Activated T-helper 17 cell treated with anti-CD3 and anti-CD28 coated beads, Interleukin-2, amount 50 U/mL, for 72 hours (primary cell): ENCODE data around the gene DYRK3. TPM values are rescaled to one million over a fixed set of nuclear protein-coding genes. Genes with fewer than 3 reads are reported as not detected.
"Not testable (repeated sequence)": the region's sequence is repeated elsewhere in the genome, so short reads cannot be mapped to it uniquely, and the experiment has no call there.

Experiments
- ATAC-seq: fragments of 150-1000 bp; cut with Tn5 transposase; replicated peaks from 2 replicates; pipeline ENCODE4 v1.10.0; 2021; ENCODE audit warnings: mild to moderate bottlenecking, moderate library complexity
- H3K27ac Mint-ChIP-seq: one replicate; pipeline ENCODE4 v1.8.0; 2022; ENCODE audit warnings: mixed read lengths
- H3K27me3 Mint-ChIP-seq: one replicate; pipeline ENCODE4 v1.8.0; 2022; ENCODE audit warnings: mixed read lengths
- H3K36me3 Mint-ChIP-seq: one replicate; pipeline ENCODE4 v1.8.0; 2022; ENCODE audit warnings: low read depth, mild to moderate bottlenecking, mixed read lengths
- H3K4me1 Mint-ChIP-seq: one replicate; pipeline ENCODE4 v1.8.0; 2022; ENCODE audit warnings: mixed read lengths
- H3K4me3 Mint-ChIP-seq: one replicate; pipeline ENCODE4 v1.8.0; 2022; ENCODE audit warnings: mild to moderate bottlenecking, mixed read lengths
- H3K9me3 Mint-ChIP-seq: one replicate; pipeline ENCODE4 v1.8.0; 2022; ENCODE audit warnings: mixed read lengths
- total RNA-seq, 2 donors: library from RNA; stranded (reverse); gene quantifications; one replicate each; pipeline ENCODE4 v1.2.3, GENCODE V29; 2022

The DYRK3 gene
- total RNA-seq, 2 donors from 2014 or later, result 9.3 to 12.3 TPM

DNA sequence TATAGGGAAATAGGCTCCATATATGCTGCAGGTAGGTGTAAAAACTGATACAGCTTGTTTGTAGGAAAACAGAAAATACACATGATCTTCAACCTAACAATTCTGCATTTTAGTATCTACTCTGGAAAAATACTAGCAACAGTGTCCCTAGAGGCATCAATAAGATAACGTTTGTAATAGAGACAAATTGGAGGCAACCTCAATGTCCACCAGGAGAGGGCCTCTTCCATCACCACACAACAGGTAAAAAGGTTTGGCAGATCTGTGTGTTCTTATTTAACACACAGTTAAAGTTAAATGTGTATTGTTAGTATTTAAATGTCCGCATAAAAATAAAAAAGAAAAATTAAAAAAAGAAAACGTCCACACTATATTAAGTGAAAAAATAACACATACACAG lies 28.5 kb upstream of the DYRK3 start:
- Mint-ChIP-seq H3K27ac (peak overlapping the region; percentile 64), H3K4me3 (no peak overlapping the region), H3K9me3 (no peaks in the 10 kb centered on the region), H3K4me1 (peaks cover 35% of the 10 kb centered on the region), H3K36me3 (peaks cover 100% of the 10 kb centered on the region), H3K27me3 (no peaks in the 10 kb centered on the region)
- no peak for ATAC-seq

DNA sequence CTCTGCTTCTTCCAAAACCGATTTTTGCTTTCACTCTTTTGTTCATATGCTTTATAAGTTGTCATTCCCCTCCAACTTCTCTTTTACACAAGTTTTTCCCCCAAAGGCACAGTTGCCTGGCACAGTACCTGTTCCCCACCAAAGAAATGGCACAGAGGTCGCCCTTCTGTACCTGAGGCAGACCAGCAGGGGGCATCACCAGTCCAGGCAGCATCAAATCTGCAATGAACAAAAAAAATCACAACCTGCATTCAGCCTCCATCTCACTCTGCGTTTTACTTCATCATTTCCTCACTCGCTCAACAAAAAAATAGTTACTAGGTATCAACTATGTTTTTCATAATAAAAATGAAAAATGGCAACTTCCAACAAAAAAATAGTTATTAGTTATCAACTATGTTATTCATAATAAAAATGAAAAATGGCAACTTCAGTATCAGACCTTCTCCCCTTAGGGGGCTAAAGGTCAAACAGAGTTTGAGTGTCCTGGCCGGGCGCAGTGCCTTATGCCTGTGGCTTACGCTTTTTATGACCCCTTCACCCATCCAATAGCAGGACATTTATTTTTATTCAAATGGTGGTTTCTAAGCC lies 27.1 kb upstream of the DYRK3 start:
- ATAC-seq, result no peak
- H3K27me3 Mint-ChIP-seq, result no peaks in the 10 kb centered on the region
- H3K4me3 Mint-ChIP-seq, result peak overlapping the region; percentile 97
- peak overlapping the region; percentile 95 for H3K27ac Mint-ChIP-seq
- H3K4me1 Mint-ChIP-seq, result peaks cover 37% of the 10 kb centered on the region
- H3K36me3 Mint-ChIP-seq, result peaks cover 90% of the 10 kb centered on the region
- no peaks in the 10 kb centered on the region for H3K9me3 Mint-ChIP-seq

GRCh38 chr1:206609229-206609991 lies 25.9 kb upstream of the DYRK3 start:
- peaks cover 37% of the 10 kb centered on the region for H3K4me1 Mint-ChIP-seq
- peak; percentile 54 for ATAC-seq
- H3K27ac Mint-ChIP-seq, result peak overlapping the region; percentile 95
- no peaks in the 10 kb centered on the region for H3K27me3 Mint-ChIP-seq
- H3K4me3 Mint-ChIP-seq, result peak overlapping the region; percentile 97
- H3K36me3 Mint-ChIP-seq, result peaks cover 78% of the 10 kb centered on the region
- H3K9me3 Mint-ChIP-seq, result no peaks in the 10 kb centered on the region

GRCh38 chr1:206612129-206612876 lies 23.0 kb upstream of the DYRK3 start, which contains the start of gene EIF2D:
EIF2D (minus strand) TSS chr1:206612465; CDS start chr1:206612342, 123 bp downstream.
- peaks cover 49% of the 10 kb centered on the region for H3K36me3 Mint-ChIP-seq
- H3K4me3 Mint-ChIP-seq, result peak within 1 kb of the TSS; percentile 97
- ATAC-seq, result peak; percentile 83
- H3K27me3 Mint-ChIP-seq, result no peaks in the 10 kb centered on the region
- no peaks in the 10 kb centered on the region for H3K9me3 Mint-ChIP-seq
- H3K27ac Mint-ChIP-seq, result peak within 1 kb of the TSS; percentile 97
- peaks cover 32% of the 10 kb centered on the region for H3K4me1 Mint-ChIP-seq

GRCh38 chr1:206626396-206626795 lies 8.9 kb upstream of the DYRK3 start:
- not testable (repeated sequence) for H3K4me3 Mint-ChIP-seq, ATAC-seq, H3K27me3 Mint-ChIP-seq, H3K36me3 Mint-ChIP-seq, H3K9me3 Mint-ChIP-seq, H3K27ac Mint-ChIP-seq, H3K4me1 Mint-ChIP-seq

- Mint-ChIP-seq H3K27me3 (peaks cover 4% of the 10 kb centered on the region), H3K9me3 (no peaks in the 10 kb centered on the region), H3K27ac (no peak overlapping the region), H3K36me3 (no peaks in the 10 kb centered on the region), H3K4me1 (no peaks in the 10 kb centered on the region), H3K4me3 (no peak overlapping the region)
- no peak for ATAC-seq
These were observed 6.4 kb upstream of the DYRK3 start for GRCh38 chr1:206628916-206629315.

- no peak overlapping the region for H3K4me3 Mint-ChIP-seq
- ATAC-seq, result no peak
These were observed 4.2 kb upstream of the DYRK3 start for GRCh38 chr1:206631085-206631509.

DNA sequence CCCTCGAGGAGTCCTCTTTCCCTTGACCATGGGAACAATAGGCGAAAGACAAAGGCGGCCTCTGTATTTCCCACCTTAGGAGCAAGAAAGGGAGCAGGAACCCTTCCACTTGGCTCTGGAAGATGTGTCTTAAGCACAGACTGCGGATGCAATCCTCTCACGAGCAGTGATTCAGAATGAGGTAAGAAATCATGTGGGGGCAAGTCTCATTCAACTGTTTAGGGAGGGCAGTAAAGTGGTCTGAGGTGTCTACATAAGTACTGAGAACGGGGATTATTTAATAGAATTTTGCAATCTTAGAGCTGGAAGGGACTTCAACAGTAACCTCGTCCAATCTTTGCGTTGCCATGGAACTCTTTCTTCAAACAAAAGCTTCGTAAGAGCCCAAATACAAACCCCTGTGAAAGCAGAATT lies 1.6 kb upstream of the DYRK3 start:
- Mint-ChIP-seq H3K9me3 (no peaks in the 10 kb centered on the region), H3K27ac (no peak overlapping the region), H3K27me3 (peaks cover 4% of the 10 kb centered on the region), H3K36me3 (peaks cover 2% of the 10 kb centered on the region), H3K4me3 (peak overlapping the region; percentile 86), H3K4me1 (peaks cover 11% of the 10 kb centered on the region)
- ATAC-seq, result no peak

More at GRCh38 chr1:206631085-206631509, 4.2 kb upstream of the DYRK3 start:
- H3K4me1 Mint-ChIP-seq, result peaks cover 11% of the 10 kb centered on the region
- H3K36me3 Mint-ChIP-seq, result no peaks in the 10 kb centered on the region
- H3K27me3 Mint-ChIP-seq, result peaks cover 4% of the 10 kb centered on the region
- H3K27ac Mint-ChIP-seq, result no peak overlapping the region
- H3K9me3 Mint-ChIP-seq, result no peaks in the 10 kb centered on the region

DNA sequence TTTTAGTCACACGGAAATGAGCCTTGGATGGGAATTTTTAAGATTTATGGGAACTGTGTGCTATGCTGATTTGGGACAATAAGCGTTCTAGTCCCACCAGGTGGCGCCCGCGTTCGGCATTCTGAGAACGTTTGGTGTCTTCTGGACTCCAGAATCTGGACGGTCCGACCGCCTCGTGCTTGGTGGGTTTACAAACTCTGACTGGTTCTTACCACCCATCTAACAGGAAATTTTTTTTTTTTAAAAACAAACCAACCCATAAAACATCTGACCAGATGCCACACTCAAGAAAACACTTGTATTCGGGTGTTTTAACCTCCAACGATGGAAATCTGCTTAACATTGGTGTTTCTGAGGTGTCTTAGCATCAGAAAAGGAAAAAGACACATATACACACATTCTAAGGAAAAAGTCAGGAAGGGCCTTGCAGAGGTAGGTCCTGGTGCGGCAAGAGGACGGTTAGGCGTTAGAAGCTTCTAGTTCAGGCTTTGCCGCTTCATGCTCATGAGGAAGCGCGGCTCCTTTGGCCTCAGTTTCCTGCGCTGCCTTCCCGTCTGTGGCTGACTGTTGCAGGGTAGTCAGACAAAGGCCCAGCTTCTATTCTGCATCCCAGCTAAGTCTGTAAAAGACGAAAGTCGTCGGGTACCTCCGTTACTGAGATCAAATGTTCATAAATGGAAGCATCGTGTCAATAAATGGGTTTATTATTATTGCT lies 814 bp upstream of the DYRK3 start:
- peaks cover 11% of the 10 kb centered on the region for H3K4me1 Mint-ChIP-seq
- peak overlapping the region; percentile 86 for H3K4me3 Mint-ChIP-seq
- peaks cover 4% of the 10 kb centered on the region for H3K27me3 Mint-ChIP-seq
- ATAC-seq, result no peak
- H3K36me3 Mint-ChIP-seq, result peaks cover 10% of the 10 kb centered on the region
- no peaks in the 10 kb centered on the region for H3K9me3 Mint-ChIP-seq
- H3K27ac Mint-ChIP-seq, result peak overlapping the region; percentile 62

GRCh38 chr1:206635978-206636345 lies 626 bp downstream of the DYRK3 start:
- peak overlapping the region; percentile 15 for H3K27ac Mint-ChIP-seq
- peak overlapping the region; percentile 86 for H3K4me3 Mint-ChIP-seq
- peak; percentile 8 for ATAC-seq
- H3K27me3 Mint-ChIP-seq, result peaks cover 4% of the 10 kb centered on the region
- H3K9me3 Mint-ChIP-seq, result no peaks in the 10 kb centered on the region
- peaks cover 12% of the 10 kb centered on the region for H3K36me3 Mint-ChIP-seq
- peaks cover 11% of the 10 kb centered on the region for H3K4me1 Mint-ChIP-seq

GRCh38 chr1:206636671-206637070 lies 1.3 kb downstream of the DYRK3 start:
- H3K4me1 Mint-ChIP-seq, result peaks cover 11% of the 10 kb centered on the region
- H3K4me3 Mint-ChIP-seq, result peak overlapping the region; percentile 86
- ATAC-seq, result no peak
- H3K27ac Mint-ChIP-seq, result no peak overlapping the region
- no peaks in the 10 kb centered on the region for H3K9me3 Mint-ChIP-seq
- peaks cover 12% of the 10 kb centered on the region for H3K36me3 Mint-ChIP-seq
- H3K27me3 Mint-ChIP-seq, result peaks cover 4% of the 10 kb centered on the region

DNA sequence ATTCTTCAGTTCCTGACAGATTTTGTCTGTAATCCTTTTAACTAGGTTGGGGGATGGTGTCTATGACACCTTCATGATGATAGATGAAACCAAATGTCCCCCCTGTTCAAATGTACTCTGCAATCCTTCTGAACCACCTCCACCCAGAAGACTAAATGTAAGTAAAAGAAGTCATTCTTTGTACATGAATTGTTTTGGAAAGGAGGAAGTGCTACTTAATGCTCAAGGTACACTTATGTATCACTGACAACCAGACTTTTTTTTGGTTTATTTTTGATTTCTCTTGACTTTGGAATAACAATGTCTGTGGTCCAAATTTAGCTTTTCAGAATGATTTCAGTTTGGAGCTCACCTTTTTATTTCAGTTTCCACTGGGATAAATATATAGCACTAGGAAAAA lies 2.3 kb downstream of the DYRK3 start:
- Mint-ChIP-seq H3K36me3 (peaks cover 12% of the 10 kb centered on the region), H3K4me3 (peak overlapping the region; percentile 86), H3K27ac (no peak overlapping the region), H3K27me3 (peaks cover under 1% of the 10 kb centered on the region), H3K4me1 (peaks cover 11% of the 10 kb centered on the region), H3K9me3 (no peaks in the 10 kb centered on the region)
- no peak for ATAC-seq

GRCh38 chr1:206642074-206642473 lies 6.7 kb downstream of the DYRK3 start:
- H3K27ac Mint-ChIP-seq, H3K27me3 Mint-ChIP-seq, H3K4me3 Mint-ChIP-seq, H3K9me3 Mint-ChIP-seq, H3K4me1 Mint-ChIP-seq, ATAC-seq: not testable (repeated sequence)
- H3K36me3 Mint-ChIP-seq, result peaks cover 18% of the 10 kb centered on the region

DNA sequence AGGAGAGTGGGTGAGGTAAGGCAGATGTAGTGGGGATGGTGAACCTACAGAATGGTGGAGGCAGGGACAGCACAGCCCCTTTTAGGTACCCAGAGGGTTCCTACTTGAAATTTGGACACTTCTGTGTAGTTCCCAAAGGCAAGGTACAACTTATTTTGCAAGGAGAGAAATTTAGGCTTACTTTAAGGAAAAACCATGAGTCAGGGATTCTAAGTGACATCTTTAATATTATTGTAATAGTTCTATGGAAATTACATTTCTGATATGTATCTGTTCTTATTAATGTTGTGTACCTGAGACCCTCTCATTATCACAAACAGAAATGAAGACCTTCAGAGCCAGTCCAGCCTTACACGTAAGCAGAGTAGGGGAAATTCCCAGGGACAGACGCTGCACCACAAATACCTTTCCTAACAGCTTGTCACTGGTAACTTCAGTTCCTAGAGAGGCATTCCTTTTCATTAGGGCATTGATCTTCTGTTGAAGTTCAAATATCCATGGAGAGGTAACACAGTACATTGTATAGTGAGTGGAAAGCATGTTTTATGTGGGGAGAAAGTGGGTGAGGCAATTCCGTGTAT lies 7.9 kb downstream of the DYRK3 start:
- Mint-ChIP-seq H3K4me3 (no peak overlapping the region), H3K27ac (no peak overlapping the region), H3K27me3 (no peaks in the 10 kb centered on the region), H3K4me1 (no peaks in the 10 kb centered on the region), H3K36me3 (peaks cover 30% of the 10 kb centered on the region), H3K9me3 (no peaks in the 10 kb centered on the region)
- ATAC-seq, result no peak
